Measurements from ENCODE around the gene NRP1.

NRP1 gene

GRCh38 chr10:33307835-33308234 lies 26.6 kb downstream of the NRP1 start:
- TF ChIP-seq TEAD4 (IDR thresholded peaks at IDR 0.05) (no peak), REST (IDR thresholded peaks at IDR 0.05; ENCODE audit: low read depth) (no peak), TAF1 (IDR thresholded peaks at IDR 0.05; ENCODE audit: low read depth) (no peak), ZBTB7A (IDR thresholded peaks at IDR 0.05; ENCODE audit: low read depth) (no peak), FOXM1 (IDR thresholded peaks at IDR 0.05; ENCODE audit: borderline replicate concordance, low read depth) (no peak), TCF12 (IDR thresholded peaks at IDR 0.05; ENCODE audit: low read depth) (no peak), CREB1 (IDR thresholded peaks at IDR 0.05; ENCODE audit: low read depth) (no peak), EP300 (IDR thresholded peaks at IDR 0.05; ENCODE audit: borderline replicate concordance) (no peak), YY1 (IDR thresholded peaks at IDR 0.05; ENCODE audit: low read depth) (no peak), CEBPB (IDR thresholded peaks at IDR 0.05) (no peak)
- TF ChIP-seq, protein P1, sequence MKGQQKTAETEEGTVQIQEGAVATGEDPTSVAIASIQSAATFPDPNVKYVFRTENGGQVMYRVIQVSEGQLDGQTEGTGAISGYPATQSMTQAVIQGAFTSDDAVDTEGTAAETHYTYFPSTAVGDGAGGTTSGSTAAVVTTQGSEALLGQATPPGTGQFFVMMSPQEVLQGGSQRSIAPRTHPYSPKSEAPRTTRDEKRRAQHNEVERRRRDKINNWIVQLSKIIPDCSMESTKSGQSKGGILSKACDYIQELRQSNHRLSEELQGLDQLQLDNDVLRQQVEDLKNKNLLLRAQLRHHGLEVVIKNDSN (IDR thresholded peaks at IDR 0.05): no peak

GRCh38 chr10:33306701-33307519 lies 27.6 kb downstream of the NRP1 start:
- TF ChIP-seq, protein P1 (IDR thresholded peaks at IDR 0.05): no peak
- TF ChIP-seq NFIC (IDR thresholded peaks at IDR 0.05): no peak
- no peak for TF ChIP-seq EP300 (IDR thresholded peaks at IDR 0.05; ENCODE audit: borderline replicate concordance)
- TF ChIP-seq, protein P2, sequence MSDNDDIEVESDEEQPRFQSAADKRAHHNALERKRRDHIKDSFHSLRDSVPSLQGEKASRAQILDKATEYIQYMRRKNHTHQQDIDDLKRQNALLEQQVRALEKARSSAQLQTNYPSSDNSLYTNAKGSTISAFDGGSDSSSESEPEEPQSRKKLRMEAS (IDR thresholded peaks at IDR 0.05): no peak
- no peak for TF ChIP-seq EGR1 (IDR thresholded peaks at IDR 0.05)
- no peak for TF ChIP-seq CEBPB (IDR thresholded peaks at IDR 0.05)
- no peak for TF ChIP-seq TEAD4 (IDR thresholded peaks at IDR 0.05)
- TF ChIP-seq CREB1 (IDR thresholded peaks at IDR 0.05; ENCODE audit: low read depth): no peak
- TF ChIP-seq TAF1 (IDR thresholded peaks at IDR 0.05; ENCODE audit: low read depth): no peak
- no peak for TF ChIP-seq REST (IDR thresholded peaks at IDR 0.05; ENCODE audit: low read depth)
- TF ChIP-seq RAD21 (IDR thresholded peaks at IDR 0.05; ENCODE audit: low read depth): no peak

GRCh38 chr10:33306126-33306525 lies 28.3 kb downstream of the NRP1 start:
- no peak for TF ChIP-seq YY1 (IDR thresholded peaks at IDR 0.05; ENCODE audit: low read depth)
- TF ChIP-seq, protein P1 (IDR thresholded peaks at IDR 0.05): no peak
- no peak for TF ChIP-seq TEAD4 (IDR thresholded peaks at IDR 0.05)
- no peak for TF ChIP-seq FOXM1 (IDR thresholded peaks at IDR 0.05; ENCODE audit: borderline replicate concordance, low read depth)
- no peak for TF ChIP-seq RAD21 (IDR thresholded peaks at IDR 0.05; ENCODE audit: low read depth)
- no peak for TF ChIP-seq ZBTB7A (IDR thresholded peaks at IDR 0.05; ENCODE audit: low read depth)
- TF ChIP-seq TAF1 (IDR thresholded peaks at IDR 0.05; ENCODE audit: low read depth): no peak
- no peak for TF ChIP-seq TCF12 (IDR thresholded peaks at IDR 0.05; ENCODE audit: low read depth)
- TF ChIP-seq CEBPB (IDR thresholded peaks at IDR 0.05): no peak
- no peak for TF ChIP-seq EGR1 (IDR thresholded peaks at IDR 0.05)
- TF ChIP-seq, protein P2 (IDR thresholded peaks at IDR 0.05): no peak
- TF ChIP-seq REST (IDR thresholded peaks at IDR 0.05; ENCODE audit: low read depth): no peak
- TF ChIP-seq CREB1 (IDR thresholded peaks at IDR 0.05; ENCODE audit: low read depth): no peak
- no peak for TF ChIP-seq EP300 (IDR thresholded peaks at IDR 0.05; ENCODE audit: borderline replicate concordance)
- no peak for TF ChIP-seq NFIC (IDR thresholded peaks at IDR 0.05)
